ENCODE data around the gene AMY2B.
"Not testable (repeated sequence)": the region's sequence is repeated elsewhere in the genome, so short reads cannot be mapped to it uniquely, and the experiment has no call there.

AMY2B gene

DNA sequence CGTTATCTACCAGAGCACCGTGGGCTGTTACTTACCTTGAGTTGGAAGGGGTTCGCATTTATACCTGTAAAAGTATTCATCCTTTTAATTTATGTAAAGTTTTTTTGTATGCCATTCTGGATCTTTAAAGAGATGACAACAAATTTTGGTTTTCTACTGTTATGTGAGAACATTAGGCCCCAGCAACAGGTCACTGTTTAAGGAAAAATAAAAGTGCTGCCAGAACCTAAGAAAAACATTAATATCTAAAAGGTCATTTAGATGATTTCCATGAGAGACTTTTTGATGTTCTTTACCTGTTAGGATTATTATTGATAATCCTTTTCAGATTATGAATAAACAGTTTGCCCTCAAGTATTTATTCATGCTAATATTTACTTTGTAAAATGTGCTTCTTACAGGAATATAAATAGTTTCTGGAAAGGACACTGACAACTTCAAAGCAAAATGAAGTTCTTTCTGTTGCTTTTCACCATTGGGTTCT, 45.6 kb downstream of the AMY2B start, which contains the start of gene AMY2A:
TSS of gene AMY2A (plus strand) at position 434 of the 484 bp plus-strand sequence. CDS start at position 448, 14 bp downstream.
- in situ Hi-C loops (cut with HindIII; ENCODE audit: low sequenced_read_pairs) = not testable (repeated sequence)

DNA sequence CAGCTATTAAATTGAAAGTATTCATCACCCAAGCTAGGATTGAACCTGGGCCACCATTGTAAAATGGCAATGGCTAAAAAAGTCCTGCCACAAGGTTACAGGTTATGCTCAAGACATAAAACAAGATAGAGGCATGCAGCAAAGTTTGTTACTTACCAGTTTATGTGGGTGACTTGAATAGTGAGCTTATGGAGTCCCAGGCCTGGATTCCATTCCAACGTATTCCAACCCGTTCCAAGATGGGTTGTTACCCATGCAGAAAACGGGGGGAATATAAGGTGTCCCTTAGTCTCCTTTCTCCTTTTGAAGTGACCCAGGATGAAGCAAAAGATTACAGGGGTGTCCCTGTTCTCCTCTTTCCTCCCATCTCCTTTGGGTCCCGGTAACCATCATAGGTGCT, 56.0 kb downstream of the AMY2B start:
- in situ Hi-C loops (cut with HindIII; ENCODE audit: low sequenced_read_pairs) = not testable (repeated sequence)

All from DLD1 (cell line).